ENCODE measurements around the gene KIAA0513.

- TF ChIP-seq TCF7 (CRISPR knock-in tag; IDR thresholded peaks at IDR 0.05; ENCODE audit: low read depth) = no peak
- no peak for TF ChIP-seq GABPB1 (CRISPR knock-in tag; IDR thresholded peaks at IDR 0.05)
- no peak for TF ChIP-seq CTCF (IDR thresholded peaks at IDR 0.05)
- TF ChIP-seq SP1 (CRISPR knock-in tag; conservative IDR thresholded peaks at IDR 0.05) = no peak
- TF ChIP-seq ELF4 (CRISPR knock-in tag; IDR thresholded peaks at IDR 0.05; ENCODE audit: low read depth) = no peak
- TF ChIP-seq E2F1 (CRISPR knock-in tag; IDR thresholded peaks at IDR 0.05) = no peak
- TF ChIP-seq ZNF512 (CRISPR knock-in tag; IDR thresholded peaks at IDR 0.05; ENCODE audit: borderline replicate concordance) = no peak
- TF ChIP-seq ZNF138 (CRISPR knock-in tag; conservative IDR thresholded peaks at IDR 0.05) = no peak
- TF ChIP-seq MYBL2 (CRISPR knock-in tag; IDR thresholded peaks at IDR 0.05) = no peak
- no peak for TF ChIP-seq CBFB (CRISPR knock-in tag; IDR thresholded peaks at IDR 0.05; ENCODE audit: low read depth)
- TF ChIP-seq ATF2 (CRISPR knock-in tag; IDR thresholded peaks at IDR 0.05; ENCODE audit: borderline replicate concordance, low read depth) = no peak
Measured at GRCh38 chr16:85125570-85126393, 98.2 kb downstream of the KIAA0513 start.

Measured in WTC11 (cell line).